Nephron (organoid): ENCODE results near the gene CNOT9.

Experiments
- H3K27ac Mint-ChIP-seq, 3 experiments: 2 replicates each; pipeline ENCODE4 v1.8.0; 2020; ENCODE audit warnings: mixed read lengths in 3 of 3, mild to moderate bottlenecking in 2 of 3, moderate library complexity in 1 of 3
- H3K27me3 Mint-ChIP-seq: 2 replicates; pipeline ENCODE4 v1.8.0; 2021; ENCODE audit warnings: low read depth, mild to moderate bottlenecking, moderate library complexity, mixed read lengths
- H3K36me3 Mint-ChIP-seq: 2 replicates; pipeline ENCODE4 v1.8.0; 2020; ENCODE audit warnings: low read depth, mixed read lengths
- H3K4me1 Mint-ChIP-seq: 2 replicates; pipeline ENCODE4 v1.8.0; 2020; ENCODE audit warnings: mixed read lengths
- H3K4me3 Mint-ChIP-seq, 3 experiments: 2 replicates each; pipeline ENCODE4 v1.8.0; 2020; ENCODE audit warnings: mild to moderate bottlenecking in 3 of 3, mixed read lengths in 3 of 3, moderate library complexity in 2 of 3
- H3K9me3 Mint-ChIP-seq: 2 replicates; pipeline ENCODE4 v1.8.0; 2020; ENCODE audit warnings: mixed read lengths
- CTCF ChIP-seq, 3 experiments: fragments of 200-600 bp; sonication (generic); IDR thresholded peaks; one replicate each; pipeline ENCODE4 v1.5.0; 2021; ENCODE audit warnings: antibody characterized with exemption in 3 of 3; ENCODE audit not compliant: unreplicated experiment in 3 of 3

The CNOT9 gene

GRCh38 chr2:218582076-218582475, 13.4 kb downstream of the CNOT9 start:
- H3K27me3 Mint-ChIP-seq = no peaks in the 10 kb centered on the region
- H3K4me1 Mint-ChIP-seq = no peaks in the 10 kb centered on the region
- no peak for TF ChIP-seq CTCF (IDR thresholded peaks at IDR 0.05; ENCODE audit: unreplicated experiment in 3 of 3)
- no peaks in the 10 kb centered on the region for H3K9me3 Mint-ChIP-seq
- H3K36me3 Mint-ChIP-seq = peaks cover 58% of the 10 kb centered on the region
- H3K4me3 Mint-ChIP-seq = no peak overlapping the region
- H3K27ac Mint-ChIP-seq = no peak overlapping the region

GRCh38 chr2:218583983-218584850, 15.6 kb downstream of the CNOT9 start:
- Mint-ChIP-seq H3K27ac (no peak overlapping the region), H3K4me1 (no peaks in the 10 kb centered on the region), H3K27me3 (no peaks in the 10 kb centered on the region), H3K36me3 (peaks cover 66% of the 10 kb centered on the region), H3K9me3 (no peaks in the 10 kb centered on the region), H3K4me3 (no peak overlapping the region)
- no peak for TF ChIP-seq CTCF (IDR thresholded peaks at IDR 0.05; ENCODE audit: unreplicated experiment in 3 of 3)

GRCh38 chr2:218585541-218585940, 16.9 kb downstream of the CNOT9 start:
- no peaks in the 10 kb centered on the region for H3K27me3 Mint-ChIP-seq
- no peaks in the 10 kb centered on the region for H3K4me1 Mint-ChIP-seq
- no peak for TF ChIP-seq CTCF (IDR thresholded peaks at IDR 0.05; ENCODE audit: unreplicated experiment in 3 of 3)
- H3K9me3 Mint-ChIP-seq = no peaks in the 10 kb centered on the region
- no peak overlapping the region for H3K4me3 Mint-ChIP-seq
- H3K36me3 Mint-ChIP-seq = peaks cover 73% of the 10 kb centered on the region
- H3K27ac Mint-ChIP-seq = no peak overlapping the region

- TF ChIP-seq CTCF (IDR thresholded peaks at IDR 0.05; ENCODE audit: unreplicated experiment in 3 of 3) = no peak
- peaks cover 33% of the 10 kb centered on the region for H3K4me1 Mint-ChIP-seq
- no peaks in the 10 kb centered on the region for H3K27me3 Mint-ChIP-seq
- peak overlapping the region in 1 of 3 experiments; percentile 38 for H3K4me3 Mint-ChIP-seq
- peak overlapping the region; percentile 20 to 98 (median 88) for H3K27ac Mint-ChIP-seq
- H3K9me3 Mint-ChIP-seq = no peaks in the 10 kb centered on the region
- H3K36me3 Mint-ChIP-seq = no peaks in the 10 kb centered on the region
Observed at GRCh38 chr2:218605432-218605831, 36.8 kb downstream of the CNOT9 start.

- no peaks in the 10 kb centered on the region for H3K27me3 Mint-ChIP-seq
- H3K27ac Mint-ChIP-seq = peak within 1 kb of the TSS; percentile 61 to 87 (median 61)
Observed at GRCh38 chr2:218607436-218608115, 38.9 kb downstream of the CNOT9 start, which contains the start of gene PLCD4. Gene PLCD4, plus strand, starts transcription at chr2:218607899. Its CDS starts 7,841 bp downstream, at chr2:218615740.

More at GRCh38 chr2:218607436-218608115, 38.9 kb downstream of the CNOT9 start, which contains the start of gene PLCD4:
- Mint-ChIP-seq H3K36me3 (no peaks in the 10 kb centered on the region), H3K4me1 (peaks cover 33% of the 10 kb centered on the region), H3K4me3 (peak within 1 kb of the TSS; percentile 56 to 78 (median 72)), H3K9me3 (no peaks in the 10 kb centered on the region)
- TF ChIP-seq CTCF (IDR thresholded peaks at IDR 0.05; ENCODE audit: unreplicated experiment in 3 of 3) = no peak
